HG03354 (cell line): ENCODE results near the gene CRELD1.

Experiments
- ATAC-seq: cut with Tn5 transposase; IDR thresholded peaks from one replicate; pipeline ENCODE4 v1.9.1; 2021; ENCODE audit warnings: mild to moderate bottlenecking; ENCODE audit not compliant: unreplicated experiment, poor library complexity, severe bottlenecking

CRELD1 gene

DNA sequence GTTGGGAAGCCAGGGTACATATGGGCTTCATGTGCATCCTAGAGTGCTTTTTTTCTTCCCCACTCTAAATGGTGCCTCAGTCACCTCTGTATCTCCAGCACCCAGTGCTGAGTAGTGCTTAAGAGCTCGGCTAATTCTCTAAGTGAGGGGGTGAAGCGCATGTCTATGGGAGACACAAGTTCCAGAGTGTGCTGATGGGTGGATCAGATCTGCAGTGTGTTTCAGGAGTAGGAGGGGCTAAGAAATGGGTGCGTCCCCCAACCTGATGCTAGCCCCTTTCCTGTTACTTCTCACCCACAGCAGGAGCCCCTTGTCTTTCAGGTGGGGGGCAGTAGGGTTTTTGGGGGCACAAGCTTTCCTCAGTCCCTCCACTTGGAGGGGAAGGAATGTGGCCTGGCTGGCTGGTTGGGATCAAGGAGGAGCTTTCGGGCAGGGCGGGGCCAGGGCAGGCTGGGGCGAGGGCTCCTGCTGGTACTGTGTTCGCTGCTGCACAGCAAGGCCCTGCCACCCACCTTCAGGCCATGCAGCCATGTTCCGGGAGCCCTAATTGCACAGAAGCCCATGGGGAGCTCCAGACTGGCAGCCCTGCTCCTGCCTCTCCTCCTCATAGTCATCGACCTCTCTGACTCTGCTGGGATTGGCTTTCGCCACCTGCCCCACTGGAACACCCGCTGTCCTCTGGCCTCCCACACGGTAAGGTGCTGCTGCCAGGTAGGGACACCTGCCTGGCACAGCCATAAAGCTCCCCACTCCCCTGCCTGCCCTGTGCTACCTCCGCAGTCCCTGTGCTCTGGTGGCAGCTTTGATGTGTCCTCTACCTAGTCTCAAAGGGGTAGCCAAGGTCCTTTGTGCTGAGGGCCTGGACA, 31.0 kb upstream of the CRELD1 start, which contains the start of gene IL17RE:
TSS of gene IL17RE (plus strand) at position 477 of the 866 bp plus-strand sequence. CDS start at position 562, 85 bp downstream.
- no peak for ATAC-seq

DNA sequence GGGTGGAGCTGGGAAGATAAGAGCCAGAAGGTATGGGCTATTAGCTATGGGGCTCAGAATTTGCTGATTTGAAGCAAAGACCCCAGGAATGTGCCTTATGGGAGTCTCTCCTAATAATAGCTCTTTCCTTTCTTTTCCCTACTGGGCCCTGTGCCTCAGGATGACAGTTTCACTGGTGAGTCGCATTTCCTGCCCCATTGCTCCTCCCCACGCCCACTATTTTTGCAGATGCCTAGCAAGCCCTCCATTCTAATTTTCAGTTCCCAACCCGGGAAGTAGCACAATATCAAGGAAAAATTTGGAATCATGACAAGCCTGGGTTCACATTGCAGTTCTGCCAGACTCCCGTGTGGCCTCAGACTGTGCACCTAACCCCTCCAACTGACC, 30.4 kb upstream of the CRELD1 start:
- no peak for ATAC-seq

DNA sequence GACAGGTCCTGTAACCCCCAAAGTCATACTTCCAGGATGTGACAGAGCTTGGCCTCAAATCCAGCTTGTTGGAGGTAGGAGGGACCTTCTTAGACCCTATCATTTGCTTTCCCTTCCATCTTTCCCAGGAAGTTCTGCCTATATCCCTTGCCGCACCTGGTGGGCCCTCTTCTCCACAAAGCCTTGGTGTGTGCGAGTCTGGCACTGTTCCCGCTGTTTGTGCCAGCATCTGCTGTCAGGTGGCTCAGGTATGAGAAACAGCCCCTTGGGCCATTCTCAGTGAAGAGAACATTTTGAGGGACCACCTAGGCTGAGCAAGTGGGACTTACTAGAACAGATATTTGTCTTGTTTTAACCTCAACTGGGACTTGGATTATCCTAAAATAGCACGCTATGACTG, 29.7 kb upstream of the CRELD1 start:
- no peak for ATAC-seq

DNA sequence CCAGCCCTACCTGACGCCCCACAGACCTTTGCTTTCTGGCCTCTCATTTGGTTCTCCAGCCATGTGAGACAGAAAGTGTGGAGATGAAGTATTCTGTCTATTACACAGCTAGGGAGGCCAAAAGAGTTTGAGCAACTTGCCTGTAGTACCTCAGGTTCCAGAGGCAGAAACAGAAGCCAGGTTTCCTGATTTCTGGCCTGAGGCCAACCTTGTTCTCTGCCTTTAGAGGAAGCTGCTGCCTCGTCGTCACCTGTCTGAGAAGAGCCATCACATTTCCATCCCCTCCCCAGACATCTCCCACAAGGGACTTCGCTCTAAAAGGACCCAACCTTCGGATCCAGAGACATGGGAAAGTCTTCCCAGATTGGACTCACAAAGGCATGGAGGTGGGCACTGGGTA, 27.2 kb upstream of the CRELD1 start:
- no peak for ATAC-seq

DNA sequence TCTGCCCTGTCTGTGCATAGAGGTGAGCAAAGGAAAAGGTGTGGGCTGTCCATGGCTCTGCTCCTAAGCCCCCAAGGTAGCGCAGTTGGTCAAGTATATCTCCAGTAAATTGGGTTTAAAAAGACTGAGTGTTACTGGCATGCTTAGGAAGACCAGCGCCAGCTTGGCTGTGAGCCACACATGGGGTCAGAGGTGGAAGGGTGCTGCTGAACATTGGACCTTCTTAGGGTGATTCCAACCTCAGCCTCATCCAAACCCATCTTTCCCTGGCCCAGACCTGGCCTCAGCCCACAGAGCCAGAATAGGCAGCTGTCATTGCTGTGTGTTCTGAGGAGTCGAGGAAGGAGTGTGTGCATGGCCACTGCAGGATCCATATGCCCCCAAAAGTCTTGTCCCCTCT, 25.3 kb upstream of the CRELD1 start:
- no peak for ATAC-seq

DNA sequence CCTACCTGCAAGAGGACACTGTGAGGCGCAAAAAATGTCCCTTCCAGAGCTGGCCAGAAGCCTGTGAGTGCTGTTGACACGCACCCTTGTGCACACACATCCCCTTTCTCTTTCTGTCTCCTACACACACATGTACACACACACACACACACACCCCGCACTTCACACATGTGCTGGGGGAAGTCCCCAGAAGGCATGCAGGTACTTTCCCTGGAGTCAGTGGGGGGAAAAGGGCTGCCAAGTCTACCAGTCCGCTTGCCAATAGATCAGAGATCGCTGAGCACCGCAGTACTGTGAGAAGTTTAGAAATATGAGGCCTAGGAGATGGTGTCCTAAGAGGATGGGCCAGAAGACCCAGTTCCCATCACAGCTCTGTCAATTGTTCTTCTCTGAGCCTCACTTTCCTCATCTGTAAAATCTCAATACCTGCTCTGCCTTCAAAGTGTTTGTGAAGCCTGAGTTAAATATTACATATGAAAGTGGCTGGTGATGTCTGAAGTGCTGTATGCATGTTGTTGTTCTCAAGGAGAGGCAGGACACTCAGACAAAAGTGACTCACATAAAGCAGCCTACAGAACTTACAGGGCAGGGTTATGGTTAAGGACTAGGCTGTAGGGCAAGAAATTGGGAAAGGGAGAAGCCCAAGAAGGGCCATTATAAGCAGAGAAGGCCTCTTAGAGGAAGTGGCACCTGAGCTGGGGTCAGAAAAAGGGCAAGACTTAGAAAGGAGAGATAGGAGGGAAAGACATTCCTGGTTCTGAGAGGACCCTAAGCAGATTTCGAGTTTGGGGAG, 24.2 kb upstream of the CRELD1 start:
- ATAC-seq = no peak

DNA sequence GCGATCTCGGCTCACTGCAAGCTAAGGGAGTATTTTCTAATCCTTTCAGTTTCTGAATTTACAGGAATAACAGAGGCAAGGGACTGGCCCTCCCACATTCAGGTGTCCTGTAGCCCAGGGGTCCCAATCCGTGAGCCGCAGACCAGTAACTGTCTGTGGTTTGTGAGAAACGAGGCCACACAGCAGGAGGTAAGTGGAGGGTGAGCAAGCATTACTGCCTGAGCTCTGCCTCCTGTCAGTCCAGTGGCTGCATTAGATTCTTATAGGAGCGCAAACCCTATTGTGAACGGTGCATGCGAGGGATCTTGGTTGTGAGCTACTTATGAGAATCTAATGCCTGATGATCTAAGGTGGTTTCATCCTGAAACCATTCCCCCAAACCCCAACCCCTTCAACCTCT, 21.8 kb upstream of the CRELD1 start:
- ATAC-seq = no peak

DNA sequence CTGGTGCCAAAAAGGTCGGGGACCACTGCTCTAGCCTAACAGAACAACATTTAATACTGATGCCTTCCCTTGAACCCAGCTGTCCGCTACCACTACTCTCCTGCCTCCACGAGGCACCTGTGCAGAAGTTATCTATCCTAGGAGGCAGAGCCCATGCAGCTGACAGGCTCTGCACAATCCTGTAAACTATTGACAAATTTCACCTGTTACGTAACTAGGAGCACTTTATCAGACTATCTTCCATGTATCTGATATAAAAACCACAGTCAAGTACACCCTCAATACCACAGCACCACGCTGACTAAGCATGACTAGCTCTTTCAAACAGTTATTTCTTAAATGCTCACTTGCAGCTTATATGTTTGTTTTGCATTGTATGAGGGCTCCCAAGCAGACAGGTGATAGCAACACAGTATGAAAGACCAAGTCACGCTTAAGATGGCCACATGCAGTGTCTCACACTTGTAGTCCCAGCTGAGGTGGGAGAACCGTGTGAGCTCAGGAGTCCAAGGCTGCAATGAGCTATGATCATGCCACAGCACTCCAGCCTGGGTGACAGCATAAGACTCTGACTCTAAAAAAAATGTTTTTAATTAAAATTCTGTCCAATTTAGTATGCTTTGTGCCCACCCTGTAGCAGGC, 21.2 kb upstream of the CRELD1 start:
- no peak for ATAC-seq

DNA sequence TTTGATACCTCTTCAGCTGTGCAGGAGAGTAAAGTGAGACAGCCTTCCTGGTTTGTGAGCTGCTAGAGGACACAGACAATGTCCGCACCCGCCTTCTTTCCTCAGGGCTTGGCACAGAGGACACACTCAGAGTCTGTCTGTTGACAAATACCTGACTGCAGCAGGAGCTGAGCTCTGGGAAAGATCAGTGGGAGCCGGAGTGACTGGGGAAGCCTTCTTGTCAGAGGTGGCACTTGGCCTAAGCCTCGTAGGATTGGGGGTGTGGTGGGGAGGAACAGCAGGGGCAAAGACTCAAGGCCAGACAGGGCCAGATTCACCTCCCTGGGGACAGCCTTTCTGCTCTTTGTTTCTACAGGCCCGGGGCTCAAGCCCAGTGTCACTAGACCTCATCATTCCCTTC, 20.0 kb upstream of the CRELD1 start:
- ATAC-seq = no peak

DNA sequence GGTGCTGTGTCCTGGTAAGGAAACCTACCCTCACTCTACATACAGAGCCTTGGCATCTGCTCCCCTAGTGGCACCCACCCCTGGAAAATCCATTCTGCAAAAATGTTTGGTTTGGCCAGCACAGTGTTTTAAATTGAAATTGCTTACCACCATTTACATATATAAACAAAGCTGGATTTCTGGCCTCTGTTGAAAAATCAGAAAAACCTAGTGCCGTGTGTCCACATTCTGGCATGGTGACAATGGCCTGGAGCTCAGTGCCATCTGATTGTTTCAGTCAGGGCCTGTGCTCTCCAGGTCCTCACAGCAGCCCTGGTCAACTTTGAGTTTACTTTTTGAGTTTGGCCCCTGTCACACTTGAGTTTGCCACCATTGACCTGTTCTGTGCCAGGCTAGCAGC, 19.6 kb upstream of the CRELD1 start:
- no peak for ATAC-seq

DNA sequence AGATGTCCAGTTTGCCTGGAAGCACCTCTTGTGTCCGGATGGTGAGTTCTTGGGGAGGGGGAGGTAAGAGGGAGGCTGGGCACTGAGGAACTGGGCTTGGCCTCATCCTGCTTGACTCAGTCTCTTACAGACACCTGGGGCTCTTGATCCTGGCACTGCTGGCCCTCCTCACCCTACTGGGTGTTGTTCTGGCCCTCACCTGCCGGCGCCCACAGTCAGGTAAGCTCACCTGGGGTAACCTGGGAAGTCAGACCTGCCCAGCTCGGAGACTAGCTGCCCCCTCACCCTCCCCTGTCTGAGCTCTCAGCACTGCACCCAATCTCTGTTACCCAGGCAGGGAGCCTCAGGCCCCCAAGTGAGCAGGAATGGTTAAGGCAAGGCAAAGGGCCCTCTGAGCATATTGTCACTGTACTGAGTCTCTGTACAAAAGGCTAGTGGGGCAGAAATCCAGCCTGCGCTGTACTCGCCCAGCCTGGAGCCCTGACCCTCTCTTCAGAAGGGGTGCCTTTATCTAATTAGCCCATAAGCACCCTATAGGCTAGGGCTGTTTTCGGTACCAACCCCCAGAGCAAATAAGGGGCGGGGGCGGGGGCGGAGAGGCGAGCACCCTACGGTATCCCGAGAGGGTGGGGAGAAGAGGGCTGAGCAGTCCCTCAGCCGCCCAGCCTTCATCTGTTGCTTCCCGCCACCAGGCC, 18.9 kb upstream of the CRELD1 start:
- ATAC-seq = peak; percentile 54

DNA sequence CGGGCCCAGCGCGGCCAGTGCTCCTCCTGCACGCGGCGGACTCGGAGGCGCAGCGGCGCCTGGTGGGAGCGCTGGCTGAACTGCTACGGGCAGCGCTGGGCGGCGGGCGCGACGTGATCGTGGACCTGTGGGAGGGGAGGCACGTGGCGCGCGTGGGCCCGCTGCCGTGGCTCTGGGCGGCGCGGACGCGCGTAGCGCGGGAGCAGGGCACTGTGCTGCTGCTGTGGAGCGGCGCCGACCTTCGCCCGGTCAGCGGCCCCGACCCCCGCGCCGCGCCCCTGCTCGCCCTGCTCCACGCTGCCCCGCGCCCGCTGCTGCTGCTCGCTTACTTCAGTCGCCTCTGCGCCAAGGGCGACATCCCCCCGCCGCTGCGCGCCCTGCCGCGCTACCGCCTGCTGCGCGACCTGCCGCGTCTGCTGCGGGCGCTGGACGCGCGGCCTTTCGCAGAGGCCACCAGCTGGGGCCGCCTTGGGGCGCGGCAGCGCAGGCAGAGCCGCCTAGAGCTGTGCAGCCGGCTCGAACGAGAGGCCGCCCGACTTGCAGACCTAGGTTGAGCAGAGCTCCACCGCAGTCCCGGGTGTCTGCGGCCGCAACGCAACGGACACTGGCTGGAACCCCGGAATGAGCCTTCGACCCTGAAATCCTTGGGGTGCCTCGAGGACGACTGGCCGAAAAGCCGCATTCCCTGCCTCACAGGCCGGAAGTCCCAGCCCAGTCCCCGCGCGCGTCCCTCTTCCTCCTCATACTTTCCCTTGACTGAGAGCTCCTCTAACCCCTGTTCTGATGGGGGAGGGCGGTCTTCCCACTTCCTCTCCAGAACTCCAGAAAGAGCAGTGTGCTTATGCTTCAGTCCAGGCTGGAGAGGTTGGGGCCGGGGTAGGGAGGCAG, 18.1 kb upstream of the CRELD1 start:
- ATAC-seq = peak; percentile 44

DNA sequence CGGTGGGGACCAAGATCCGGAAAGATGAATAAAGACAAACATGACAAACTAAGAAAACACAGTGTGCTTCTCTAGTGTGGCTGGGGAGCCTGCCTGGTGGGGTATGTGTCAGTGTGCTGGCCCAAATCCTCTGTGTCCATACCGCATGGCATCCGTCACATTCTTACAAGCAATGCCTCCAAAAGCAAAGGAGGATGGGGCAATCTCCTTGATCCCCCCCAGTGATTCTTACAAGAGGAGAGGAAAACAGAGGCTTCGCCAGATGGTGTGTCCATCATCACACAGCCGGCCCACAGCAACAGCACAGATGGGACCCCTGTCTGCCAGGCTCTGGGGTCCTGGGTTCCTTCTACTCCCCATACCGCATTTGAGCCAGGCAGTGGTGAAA, 17.3 kb upstream of the CRELD1 start:
- no peak for ATAC-seq

DNA sequence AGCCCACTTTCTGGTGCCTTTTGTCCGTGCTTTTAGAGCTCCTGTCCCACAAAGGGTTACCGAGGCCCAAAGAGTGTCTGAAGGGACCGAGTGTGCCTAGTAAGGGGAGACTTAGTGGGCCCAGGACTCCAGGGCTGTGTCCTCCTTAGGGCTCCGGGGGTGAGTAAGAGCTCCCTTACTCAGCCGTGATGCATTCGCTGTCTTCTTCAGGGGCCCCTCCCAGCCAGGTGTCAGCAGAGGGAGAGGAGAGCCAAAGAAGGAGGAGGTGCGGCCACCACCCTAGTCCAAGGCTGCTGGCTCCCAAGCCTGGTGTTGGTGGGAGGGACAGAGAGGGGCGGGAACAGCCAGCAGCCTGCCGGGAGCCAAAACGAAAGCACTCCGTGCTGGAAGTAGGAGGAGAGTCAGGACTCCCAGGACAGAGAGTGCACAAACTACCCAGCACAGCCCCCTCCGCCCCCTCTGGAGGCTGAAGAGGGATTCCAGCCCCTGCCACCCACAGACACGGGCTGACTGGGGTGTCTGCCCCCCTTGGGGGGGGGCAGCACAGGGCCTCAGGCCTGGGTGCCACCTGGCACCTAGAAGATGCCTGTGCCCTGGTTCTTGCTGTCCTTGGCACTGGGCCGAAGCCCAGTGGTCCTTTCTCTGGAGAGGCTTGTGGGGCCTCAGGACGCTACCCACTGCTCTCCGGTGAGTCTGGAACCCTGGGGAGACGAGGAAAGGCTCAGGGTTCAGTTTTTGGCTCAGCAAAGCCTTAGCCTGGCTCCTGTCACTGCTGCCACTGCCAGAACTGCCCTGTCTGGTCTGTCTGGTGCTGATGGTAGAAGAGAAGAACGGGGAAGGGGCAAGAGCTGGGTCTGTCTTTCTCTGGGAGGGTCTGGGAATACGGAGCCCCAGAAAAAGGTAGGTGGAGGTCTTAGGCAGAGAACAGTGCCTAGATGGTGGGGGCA, 16.6 kb upstream of the CRELD1 start, which contains the start of gene IL17RC:
TSS of gene IL17RC (plus strand) at position 365 of the 947 bp plus-strand sequence. CDS start at position 583, 218 bp downstream.
- ATAC-seq = no peak

DNA sequence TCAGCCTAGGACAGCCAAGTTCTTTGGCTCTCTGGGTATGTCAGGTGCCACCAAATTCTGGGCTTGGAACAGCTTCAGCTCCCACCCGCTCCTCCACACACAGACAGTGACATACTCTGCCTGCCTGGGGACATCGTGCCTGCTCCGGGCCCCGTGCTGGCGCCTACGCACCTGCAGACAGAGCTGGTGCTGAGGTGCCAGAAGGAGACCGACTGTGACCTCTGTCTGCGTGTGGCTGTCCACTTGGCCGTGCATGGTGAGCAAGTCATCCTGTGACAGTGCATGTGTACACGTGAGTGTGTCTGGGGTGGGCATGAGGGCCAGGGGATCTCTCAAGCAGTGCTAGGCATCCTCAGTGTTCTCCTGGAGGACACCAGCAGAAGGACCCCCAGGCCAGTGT, 15.8 kb upstream of the CRELD1 start:
- no peak for ATAC-seq

DNA sequence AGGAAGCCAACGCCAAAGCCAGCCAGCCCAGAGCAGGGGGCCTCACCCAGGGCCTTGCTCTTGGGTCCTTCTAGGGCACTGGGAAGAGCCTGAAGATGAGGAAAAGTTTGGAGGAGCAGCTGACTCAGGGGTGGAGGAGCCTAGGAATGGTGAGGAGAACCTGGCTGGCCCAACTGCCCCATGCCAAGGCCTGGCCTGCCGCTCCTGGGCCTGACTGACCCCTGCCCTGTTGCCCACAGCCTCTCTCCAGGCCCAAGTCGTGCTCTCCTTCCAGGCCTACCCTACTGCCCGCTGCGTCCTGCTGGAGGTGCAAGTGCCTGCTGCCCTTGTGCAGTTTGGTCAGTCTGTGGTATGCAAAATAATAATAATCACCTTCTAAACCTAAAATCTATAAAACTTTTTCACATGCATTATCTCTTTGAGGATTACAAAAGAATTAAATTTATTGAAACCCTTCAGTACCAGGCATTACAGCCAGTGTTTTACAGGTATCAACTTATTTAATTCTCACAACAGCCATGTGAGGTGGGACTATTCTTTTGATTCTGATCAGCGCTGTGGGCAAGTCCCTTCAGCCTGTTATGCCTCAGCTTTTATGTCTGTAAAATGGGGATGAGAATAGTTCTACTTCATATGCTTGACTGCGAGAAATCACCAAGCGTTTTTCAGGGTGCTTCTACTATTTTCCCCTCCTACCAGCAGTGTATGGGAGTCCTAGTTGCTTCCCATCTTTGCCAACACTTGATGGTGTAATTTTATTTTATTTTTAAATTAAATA, 15.2 kb upstream of the CRELD1 start:
- ATAC-seq = no peak

DNA sequence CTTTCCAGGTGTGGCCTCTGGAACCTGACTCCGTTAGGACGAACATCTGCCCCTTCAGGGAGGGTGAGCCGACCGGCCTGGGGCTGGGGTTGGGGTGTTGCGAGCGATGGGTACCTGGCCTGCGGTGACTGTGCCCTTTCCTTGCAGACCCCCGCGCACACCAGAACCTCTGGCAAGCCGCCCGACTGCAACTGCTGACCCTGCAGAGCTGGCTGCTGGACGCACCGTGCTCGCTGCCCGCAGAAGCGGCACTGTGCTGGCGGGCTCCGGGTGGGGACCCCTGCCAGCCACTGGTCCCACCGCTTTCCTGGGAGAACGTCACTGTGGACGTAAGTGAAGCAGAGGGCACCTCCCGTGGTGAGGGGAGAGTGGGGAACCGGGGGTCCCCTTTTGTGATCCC, 5.5 kb upstream of the CRELD1 start:
- no peak for ATAC-seq
